Left hindlimb (tissue), 1 donor: ENCODE measurements around the gene SNURF.
"Not testable (repeated sequence)": the region's sequence is repeated elsewhere in the genome, so short reads cannot be mapped to it uniquely, and the experiment has no call there.

Source experiments
- DNase-seq: peaks from one replicate; pipeline ENCODE4 v3.0.0-alpha.2; 2018

Gene SNURF

GRCh38 chr15:24954783-24955530, at the start of gene SNURF, which contains the start of gene SNRPN:
Gene SNURF (plus strand): TSS chr15:24954987. CDS start chr15:24955049, 62 bp downstream.
Gene SNRPN (plus strand): TSS chr15:24954987. CDS start chr15:24974454, 19,467 bp downstream.
- peak; percentile 70 for DNase-seq

- no peak for DNase-seq
Observed at GRCh38 chr15:24916305-24917009, 38.3 kb upstream of the SNURF start.

GRCh38 chr15:24917431-24917830, 37.4 kb upstream of the SNURF start:
- DNase-seq: no peak

GRCh38 chr15:24919446-24919845, 35.3 kb upstream of the SNURF start:
- DNase-seq: no peak

GRCh38 chr15:24922781-24923180, 32.0 kb upstream of the SNURF start:
- not testable (repeated sequence) for DNase-seq

- DNase-seq: no peak
Observed at GRCh38 chr15:24924153-24924552, 30.6 kb upstream of the SNURF start.

- DNase-seq: no peak
Observed at GRCh38 chr15:24924621-24925020, 30.2 kb upstream of the SNURF start.

- DNase-seq: not testable (repeated sequence)
Observed at GRCh38 chr15:24931874-24932732, 22.7 kb upstream of the SNURF start.

- DNase-seq: no peak
Observed at GRCh38 chr15:24933716-24934115, 21.1 kb upstream of the SNURF start.

- DNase-seq: not testable (repeated sequence)
Observed at GRCh38 chr15:24938224-24938623, 16.6 kb upstream of the SNURF start.

- no peak for DNase-seq
Observed at GRCh38 chr15:24940236-24940635, 14.6 kb upstream of the SNURF start.

- DNase-seq: no peak
Observed at GRCh38 chr15:24943361-24943760, 11.4 kb upstream of the SNURF start.

GRCh38 chr15:24944954-24945353, 9.8 kb upstream of the SNURF start:
- no peak for DNase-seq

GRCh38 chr15:24945711-24946110, 9.1 kb upstream of the SNURF start:
- DNase-seq: no peak

GRCh38 chr15:24948495-24948894, 6.3 kb upstream of the SNURF start:
- DNase-seq: no peak

GRCh38 chr15:24955531-24955921, 739 bp downstream of the SNURF start:
- DNase-seq: peak; percentile 46

- peak; percentile 82 for DNase-seq
Observed at GRCh38 chr15:24956111-24956838, 1.5 kb downstream of the SNURF start.

- no peak for DNase-seq
Observed at GRCh38 chr15:24957691-24958090, 2.9 kb downstream of the SNURF start.

- DNase-seq: no peak
Observed at GRCh38 chr15:24961967-24962366, 7.2 kb downstream of the SNURF start.

GRCh38 chr15:24962880-24963279, 8.1 kb downstream of the SNURF start:
- DNase-seq: no peak

- no peak for DNase-seq
Observed at GRCh38 chr15:24966364-24967103, 11.7 kb downstream of the SNURF start.

GRCh38 chr15:24971052-24971451, 16.3 kb downstream of the SNURF start:
- DNase-seq: no peak
